ENCODE data around the gene KIAA1671. TPM values are rescaled to one million over a fixed set of nuclear protein-coding genes. Genes with fewer than 3 reads are reported as not detected.

Gene KIAA1671
- total and polyA plus RNA-seq, 9 of the 15 experiments (the other 6 are each of a cell fraction or from before 2014, with no cell fraction given) = under 0.01 to 0.11 (median 0.02) TPM; not detected in 5

DNA sequence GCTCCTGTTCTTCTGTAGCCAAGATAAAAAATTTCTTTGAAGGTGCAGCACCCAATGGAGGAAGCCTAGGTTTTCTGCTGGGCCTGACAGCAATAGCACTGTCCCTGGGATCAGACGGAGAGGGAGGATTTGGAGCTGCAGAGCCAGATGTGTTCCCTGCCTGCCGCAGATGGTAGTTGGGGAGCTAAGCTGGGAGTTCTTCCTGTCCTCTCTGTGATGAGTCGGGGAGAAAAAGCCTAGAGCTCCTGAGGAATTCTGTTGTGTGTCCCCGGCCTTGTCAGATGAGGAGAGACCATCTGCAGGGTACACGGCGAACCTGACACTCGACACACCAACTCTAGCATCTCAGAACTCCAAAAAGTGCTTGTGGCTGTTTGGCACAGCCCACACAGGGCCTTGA, 143.4 kb downstream of the KIAA1671 start:
- no peak for TF ChIP-seq CBFA2T3 (IDR thresholded peaks at IDR 0.05)
- no peak for TF ChIP-seq ZNF24 (IDR thresholded peaks at IDR 0.05)
- 25% methylated on average over 2 of the region's 7 CpGs for WGBS (ENCODE audit: insufficient coverage, low coverage, missing lambda C conversion rate)
- no peaks in the 10 kb centered on the region for H3K36me3 ChIP-seq (ENCODE audit: control insufficient read depth, insufficient read depth, low read length)
- no peaks in the 10 kb centered on the region for H3K9me1 ChIP-seq (ENCODE audit: control insufficient read depth, insufficient read depth, low read length)
- intact Hi-C loops (cut with micrococcal nuclease) = no loop called here
- no peak overlapping the region for H3K4me2 ChIP-seq (ENCODE audit: insufficient read depth, low read length)
- no TSS peak for BruUV-seq (replicated peaks)
- no peaks in the 10 kb centered on the region for H4K20me1 ChIP-seq (replicated peaks; ENCODE audit: control insufficient read depth, insufficient read depth, low read length)
- ChIA-PET CTCF (ENCODE audit: low intra/inter-chr PET ratio) (no interaction called here), POLR2A (no interaction called here)
- H3K9ac ChIP-seq (ENCODE audit: insufficient read depth in 1 of 2, low read depth in 2 of 2, low read length in 2 of 2) = no peak overlapping the region
- DNase-seq (ENCODE audit: extremely low read depth in 1 of 4, low spot score in 3 of 4) (no peak), ATAC-seq (no peak), FAIRE-seq (no peak)
- H3K79me2 ChIP-seq (ENCODE audit: control insufficient read depth, insufficient read depth, low read length) = no peaks in the 10 kb centered on the region
- H3K27ac ChIP-seq (ENCODE audit: extremely low read depth, low read depth, low read length) = no peak overlapping the region
- peaks cover 0 to 7% of the 10 kb centered on the region in 2 experiments; a peak in 3 of 5 replicates for H3K4me1 ChIP-seq (replicated peaks in 1 of 2; ENCODE audit: control insufficient read depth in 2 of 2, insufficient read depth in 2 of 2, low read length in 2 of 2)
- H3K4me3 ChIP-seq = no peak overlapping the region
- no peak overlapping the region for H2AFZ ChIP-seq (ENCODE audit: low read depth, low read length)
- in situ Hi-C loops (cut with MboI) = no loop called here
- H3K9me3 ChIP-seq (replicated peaks; ENCODE audit: control insufficient read depth, insufficient read depth, low read depth, low read length) = no peaks in the 10 kb centered on the region
- H3K27me3 ChIP-seq (ENCODE audit: control insufficient read depth in 2 of 2, insufficient read depth in 2 of 2, low read length in 2 of 2) = peaks cover 0 to 30% of the 10 kb centered on the region in 2 experiments; a peak in 2 of 5 replicates

DNA sequence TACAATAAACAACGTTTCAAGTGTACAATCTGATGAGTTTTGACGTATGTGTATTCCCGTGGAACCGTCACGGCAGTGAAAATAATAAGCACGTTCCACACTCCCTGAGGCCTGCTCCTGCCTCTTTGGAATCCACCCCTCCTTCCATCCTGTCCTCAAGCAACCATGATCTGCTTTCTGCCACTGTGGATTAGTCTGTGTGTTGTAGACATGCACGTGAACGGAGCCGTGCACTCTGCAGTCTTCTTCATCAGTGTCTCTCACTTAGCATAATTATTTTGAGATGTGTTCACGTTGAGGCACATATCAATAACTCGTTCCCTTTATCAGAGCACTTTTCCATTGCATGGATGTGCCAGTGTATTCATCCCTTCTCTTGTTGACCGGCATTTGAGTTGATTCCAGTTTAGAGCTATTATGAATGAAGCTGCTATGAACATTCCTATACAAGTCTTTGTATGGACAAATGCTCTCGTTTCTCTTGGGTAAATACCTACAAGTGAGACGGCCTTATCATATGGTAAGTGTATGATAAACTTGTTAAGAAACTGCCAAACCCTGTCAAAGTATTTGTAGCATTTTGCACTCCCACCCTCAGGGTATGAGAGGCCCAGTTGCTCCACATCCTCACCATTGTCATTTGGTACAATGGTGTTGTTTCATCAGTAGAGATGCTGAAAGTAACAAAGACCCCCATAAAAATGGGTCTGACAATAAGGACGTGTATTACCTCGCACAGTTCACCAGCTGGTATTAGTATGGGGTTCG, 144.3 kb downstream of the KIAA1671 start:
- no TSS peak for BruUV-seq (replicated peaks)

More for the DNA sequence above, 144.3 kb downstream of the KIAA1671 start:
- ATAC-seq = no peak
- Histone ChIP-seq H2AFZ (ENCODE audit: low read depth, low read length) (no peak overlapping the region), H3K4me3 (no peak overlapping the region), H3K9me1 (ENCODE audit: control insufficient read depth, insufficient read depth, low read length) (no peaks in the 10 kb centered on the region), H3K9me3 (replicated peaks; ENCODE audit: control insufficient read depth, insufficient read depth, low read depth, low read length) (no peaks in the 10 kb centered on the region), H3K4me1 (replicated peaks in 1 of 2; ENCODE audit: control insufficient read depth in 2 of 2, insufficient read depth in 2 of 2, low read length in 2 of 2) (peaks cover 0 to 9% of the 10 kb centered on the region in 2 experiments; a peak in 3 of 5 replicates), H3K27me3 (ENCODE audit: control insufficient read depth in 2 of 2, insufficient read depth in 2 of 2, low read length in 2 of 2) (peaks cover 0 to 30% of the 10 kb centered on the region in 2 experiments; a peak in 2 of 5 replicates), H3K9ac (ENCODE audit: insufficient read depth in 1 of 2, low read depth in 2 of 2, low read length in 2 of 2) (no peak overlapping the region), H3K79me2 (ENCODE audit: control insufficient read depth, insufficient read depth, low read length) (no peaks in the 10 kb centered on the region), H3K36me3 (ENCODE audit: control insufficient read depth, insufficient read depth, low read length) (no peaks in the 10 kb centered on the region), H3K4me2 (ENCODE audit: insufficient read depth, low read length) (no peak overlapping the region), H4K20me1 (replicated peaks; ENCODE audit: control insufficient read depth, insufficient read depth, low read length) (no peaks in the 10 kb centered on the region), H3K27ac (ENCODE audit: extremely low read depth, low read depth, low read length) (no peak overlapping the region)
- WGBS (ENCODE audit: insufficient coverage, low coverage, missing lambda C conversion rate) = 5% methylated on average over 15 of the region's 17 CpGs
- intact Hi-C loops (cut with micrococcal nuclease) = no loop called here
- TF ChIP-seq ZNF57 (CRISPR knock-in tag; IDR thresholded peaks at IDR 0.05) (no peak), CXXC5 (CRISPR knock-in tag; IDR thresholded peaks at IDR 0.05) (no peak), EP400 (IDR thresholded peaks at IDR 0.05) (no peak), GABPB1 (CRISPR knock-in tag; IDR thresholded peaks at IDR 0.05) (no peak), HMG20A (CRISPR knock-in tag; conservative IDR thresholded peaks at IDR 0.05) (no peak), HIVEP1 (CRISPR knock-in tag; IDR thresholded peaks at IDR 0.05) (no peak), CAMTA2 (CRISPR knock-in tag; conservative IDR thresholded peaks at IDR 0.05) (no peak), ZNF445 (CRISPR knock-in tag; IDR thresholded peaks at IDR 0.05; ENCODE audit: low read depth) (no peak)
- TF ChIP-seq, protein P1, sequence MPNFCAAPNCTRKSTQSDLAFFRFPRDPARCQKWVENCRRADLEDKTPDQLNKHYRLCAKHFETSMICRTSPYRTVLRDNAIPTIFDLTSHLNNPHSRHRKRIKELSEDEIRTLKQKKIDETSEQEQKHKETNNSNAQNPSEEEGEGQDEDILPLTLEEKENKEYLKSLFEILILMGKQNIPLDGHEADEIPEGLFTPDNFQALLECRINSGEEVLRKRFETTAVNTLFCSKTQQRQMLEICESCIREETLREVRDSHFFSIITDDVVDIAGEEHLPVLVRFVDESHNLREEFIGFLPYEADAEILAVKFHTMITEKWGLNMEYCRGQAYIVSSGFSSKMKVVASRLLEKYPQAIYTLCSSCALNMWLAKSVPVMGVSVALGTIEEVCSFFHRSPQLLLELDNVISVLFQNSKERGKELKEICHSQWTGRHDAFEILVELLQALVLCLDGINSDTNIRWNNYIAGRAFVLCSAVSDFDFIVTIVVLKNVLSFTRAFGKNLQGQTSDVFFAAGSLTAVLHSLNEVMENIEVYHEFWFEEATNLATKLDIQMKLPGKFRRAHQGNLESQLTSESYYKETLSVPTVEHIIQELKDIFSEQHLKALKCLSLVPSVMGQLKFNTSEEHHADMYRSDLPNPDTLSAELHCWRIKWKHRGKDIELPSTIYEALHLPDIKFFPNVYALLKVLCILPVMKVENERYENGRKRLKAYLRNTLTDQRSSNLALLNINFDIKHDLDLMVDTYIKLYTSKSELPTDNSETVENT (CRISPR knock-in tag; IDR thresholded peaks at IDR 0.05) = no peak
- TF ChIP-seq, protein P2, sequence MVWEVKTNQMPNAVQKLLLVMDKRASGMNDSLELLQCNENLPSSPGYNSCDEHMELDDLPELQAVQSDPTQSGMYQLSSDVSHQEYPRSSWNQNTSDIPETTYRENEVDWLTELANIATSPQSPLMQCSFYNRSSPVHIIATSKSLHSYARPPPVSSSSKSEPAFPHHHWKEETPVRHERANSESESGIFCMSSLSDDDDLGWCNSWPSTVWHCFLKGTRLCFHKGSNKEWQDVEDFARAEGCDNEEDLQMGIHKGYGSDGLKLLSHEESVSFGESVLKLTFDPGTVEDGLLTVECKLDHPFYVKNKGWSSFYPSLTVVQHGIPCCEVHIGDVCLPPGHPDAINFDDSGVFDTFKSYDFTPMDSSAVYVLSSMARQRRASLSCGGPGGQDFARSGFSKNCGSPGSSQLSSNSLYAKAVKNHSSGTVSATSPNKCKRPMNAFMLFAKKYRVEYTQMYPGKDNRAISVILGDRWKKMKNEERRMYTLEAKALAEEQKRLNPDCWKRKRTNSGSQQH (CRISPR knock-in tag; IDR thresholded peaks at IDR 0.05) = no peak
- no peak for FAIRE-seq
- DNase-seq (ENCODE audit: extremely low read depth in 1 of 4, low spot score in 3 of 4) = no peak
- CTCF ChIA-PET (ENCODE audit: low intra/inter-chr PET ratio) = no interaction called here
- POLR2A ChIA-PET = no interaction called here
- in situ Hi-C loops (cut with MboI) = no loop called here
